PC-3 (cell line): ENCODE data around the gene KCNIP4. TPM values are rescaled to one million over a fixed set of nuclear protein-coding genes. Genes with fewer than 3 reads are reported as not detected.

Experiments
- ATAC-seq: fragments of 200-7000 bp; cut with Tn5 transposase; 2 replicates; pipeline ENCODE4 v1.9.1; 2020; ENCODE audit warnings: mild to moderate bottlenecking, moderate library complexity
- BruUV-seq: library from RNA; stranded (reverse); fragments of 400-500 nt; replicated peaks from 2 replicates; lab custom pipeline; 2021; lab: Mats Ljungman, UMichigan
- CTCF ChIA-PET: fragments of 300-600 bp; sonication (Branson Sonifier 250); formaldehyde crosslinking; loops from one replicate; lab custom pipeline; 2022; ENCODE audit warnings: antibody characterized with exemption; lab: Charles Lee
- POLR2A ChIA-PET: fragments of 300-600 bp; sonication (Branson Sonifier 250); formaldehyde crosslinking; loops from one replicate; lab custom pipeline; 2022; ENCODE audit warnings: antibody characterized with exemption; ENCODE audit not compliant: unreplicated experiment; lab: Charles Lee
- DNase-seq: peaks from one replicate; pipeline ENCODE4 v3.0.0-alpha.2; 2015
- H2AFZ ChIP-seq: fragments of 300-600 bp; sonication (generic); 2 replicates; pipeline ENCODE4 v1.6.0; 2016; ENCODE audit warnings: antibody characterized with exemption, low read length
- H3F3A ChIP-seq: fragments of 300-600 bp; sonication (generic); one replicate; pipeline ENCODE4 v1.6.0; 2017; ENCODE audit warnings: antibody characterized with exemption, low read length, control low read depth, mild to moderate bottlenecking; ENCODE audit not compliant: unreplicated experiment
- H3K27ac ChIP-seq: fragments of 300-600 bp; sonication (generic); 2 replicates; pipeline ENCODE4 v1.5.1; 2016; ENCODE audit warnings: mild to moderate bottlenecking, low read length
- H3K27me3 ChIP-seq: fragments of 300-600 bp; sonication (generic); 2 replicates; pipeline ENCODE4 v1.6.1; 2016; ENCODE audit warnings: low read length, mixed read lengths
- H3K36me3 ChIP-seq: fragments of 300-600 bp; sonication (generic); 2 replicates; pipeline ENCODE4 v1.6.1; 2016; ENCODE audit warnings: low read depth, mixed run types, low read length, mixed read lengths
- H3K4me1 ChIP-seq: fragments of 300-600 bp; sonication (generic); 2 replicates; pipeline ENCODE4 v1.5.1; 2016; ENCODE audit warnings: low read length; ENCODE audit not compliant: insufficient read depth
- H3K4me2 ChIP-seq: fragments of 300-600 bp; sonication (generic); 2 replicates; pipeline ENCODE4 v1.6.0; 2016; ENCODE audit warnings: low read length
- H3K4me3 ChIP-seq: fragments of 300-600 bp; sonication (generic); 2 replicates; pipeline ENCODE4 v1.5.1; 2016; ENCODE audit warnings: mild to moderate bottlenecking, low read length, mixed read lengths
- H3K79me2 ChIP-seq: fragments of 300-600 bp; sonication (generic); 2 replicates; pipeline ENCODE4 v1.6.1; 2017; ENCODE audit warnings: low read length, mixed read lengths
- H3K9ac ChIP-seq: fragments of 300-600 bp; sonication (generic); 2 replicates; pipeline ENCODE4 v1.6.0; 2016; ENCODE audit warnings: mild to moderate bottlenecking, low read length
- H3K9me2 ChIP-seq: fragments of 300-600 bp; sonication (generic); replicated peaks from 2 replicates; pipeline ENCODE4 v1.6.1; 2016; ENCODE audit warnings: mixed run types, low read length, mixed read lengths
- H3K9me3 ChIP-seq: fragments of 300-600 bp; sonication (generic); 2 replicates; pipeline ENCODE4 v1.6.1; 2016; ENCODE audit warnings: low read length, mixed read lengths
- H4K20me1 ChIP-seq: fragments of 300-600 bp; sonication (generic); 2 replicates; pipeline ENCODE4 v1.6.1; 2016; ENCODE audit warnings: low read length, mixed read lengths
- CTCF ChIP-seq: fragments of 300-600 bp; sonication (generic); conservative IDR thresholded peaks from 2 replicates; pipeline ENCODE4 v1.5.1; 2017; ENCODE audit warnings: antibody characterized with exemption, low read depth, mild to moderate bottlenecking, low read length
- EZH2 ChIP-seq: fragments of 300-600 bp; sonication (generic); IDR thresholded peaks from one replicate; pipeline ENCODE4 v1.6.1; 2017; ENCODE audit warnings: antibody characterized with exemption, mild to moderate bottlenecking, low read length; ENCODE audit not compliant: unreplicated experiment
- EZH2phosphoT487 ChIP-seq: fragments of 300-600 bp; sonication (generic); IDR thresholded peaks from 2 replicates; pipeline ENCODE4 v1.6.1; 2018; ENCODE audit warnings: mild to moderate bottlenecking, antibody characterized with exemption, low read length, borderline replicate concordance
- intact Hi-C: fragments of 100-400 bp; cut with micrococcal nuclease; formaldehyde crosslinking; loops from 2 replicates; pipeline ENCODE4 v1.9.0; 2023
- total RNA-seq: library from RNA; depleted of rRNA; stranded (reverse); fragments of >200 nt; gene quantifications from 2 replicates; pipeline ENCODE4 v1.2.3, GENCODE V29; 2014

The KCNIP4 gene
- total RNA-seq, 1 experiment from 2014 or later = not detected

- no peak for ATAC-seq
- H3K9ac ChIP-seq = no peak overlapping the region
- ChIA-PET CTCF (no interaction called here), POLR2A (no interaction called here)
- no TSS peak for BruUV-seq
- no peaks in the 10 kb centered on the region for H3K79me2 ChIP-seq
- no peaks in the 10 kb centered on the region for H4K20me1 ChIP-seq
- intact Hi-C loops = no loop called here
- no peaks in the 10 kb centered on the region for H3K9me2 ChIP-seq
- no peak overlapping the region for H2AFZ ChIP-seq
- no peak overlapping the region for H3K4me3 ChIP-seq
- no peak overlapping the region for H3K27ac ChIP-seq
- DNase-seq = no peak
- no peaks in the 10 kb centered on the region for H3F3A ChIP-seq
- peaks cover 18% of the 10 kb centered on the region for H3K27me3 ChIP-seq
- no peaks in the 10 kb centered on the region for H3K4me1 ChIP-seq
- no peaks in the 10 kb centered on the region for H3K36me3 ChIP-seq
- H3K4me2 ChIP-seq = no peak overlapping the region
- TF ChIP-seq EZH2 (no peak), EZH2phosphoT487 (no peak), CTCF (no peak)
- no peaks in the 10 kb centered on the region for H3K9me3 ChIP-seq
These were observed 394.5 kb downstream of the KCNIP4 start for GRCh38 chr4:21554066-21554465.

GRCh38 chr4:21552455-21552854, 396.1 kb downstream of the KCNIP4 start:
- DNase-seq (no peak), ATAC-seq (no peak)
- Histone ChIP-seq H3K9me2 (no peaks in the 10 kb centered on the region), H3K4me1 (no peaks in the 10 kb centered on the region), H3K27ac (no peak overlapping the region), H3K36me3 (no peaks in the 10 kb centered on the region), H3K4me2 (no peak overlapping the region), H2AFZ (no peak overlapping the region), H3F3A (no peaks in the 10 kb centered on the region), H3K9ac (no peak overlapping the region), H3K9me3 (no peaks in the 10 kb centered on the region), H3K27me3 (peaks cover 18% of the 10 kb centered on the region), H3K79me2 (no peaks in the 10 kb centered on the region), H4K20me1 (no peaks in the 10 kb centered on the region), H3K4me3 (no peak overlapping the region)
- ChIA-PET POLR2A (no interaction called here), CTCF (no interaction called here)
- TF ChIP-seq EZH2phosphoT487 = no peak
- no peak for TF ChIP-seq EZH2
- no peak for TF ChIP-seq CTCF
- intact Hi-C loops = no loop called here
- BruUV-seq = no TSS peak

GRCh38 chr4:21544955-21545354, 403.6 kb downstream of the KCNIP4 start:
- no peaks in the 10 kb centered on the region for H3K9me3 ChIP-seq
- no peaks in the 10 kb centered on the region for H3K36me3 ChIP-seq
- TF ChIP-seq CTCF = no peak
- no peak for TF ChIP-seq EZH2
- TF ChIP-seq EZH2phosphoT487 = no peak
- no peak for ATAC-seq
- no peaks in the 10 kb centered on the region for H3K79me2 ChIP-seq
- no peak overlapping the region for H3K27ac ChIP-seq
- H4K20me1 ChIP-seq = no peaks in the 10 kb centered on the region
- no peaks in the 10 kb centered on the region for H3K27me3 ChIP-seq
- no TSS peak for BruUV-seq
- no peak overlapping the region for H3K4me3 ChIP-seq
- ChIA-PET CTCF (no interaction called here), POLR2A (no interaction called here)
- H3K9ac ChIP-seq = no peak overlapping the region
- no peaks in the 10 kb centered on the region for H3K9me2 ChIP-seq
- no peak overlapping the region for H2AFZ ChIP-seq
- H3F3A ChIP-seq = no peaks in the 10 kb centered on the region
- no peak for DNase-seq
- H3K4me1 ChIP-seq = no peaks in the 10 kb centered on the region
- no peak overlapping the region for H3K4me2 ChIP-seq
- intact Hi-C loops = no loop called here
